Neural progenitor cell (in vitro differentiated cells): ENCODE results near the gene SLC2A6. TPM values are rescaled to one million over a fixed set of nuclear protein-coding genes. Genes with fewer than 3 reads are reported as not detected.

ENCODE experiments used
- DNase-seq: peaks from one replicate; pipeline ENCODE4 v3.0.0-alpha.2; 2016; ENCODE audit warnings: low spot score
- H2AFZ ChIP-seq: fragments of 200-600 bp; sonication (generic); replicated peaks from 2 replicates; pipeline ENCODE4 v1.6.1; 2016; ENCODE audit warnings: antibody characterized with exemption
- H3F3A ChIP-seq: fragments of 200-600 bp; sonication (generic); 2 replicates; pipeline ENCODE4 v1.6.1; 2016; ENCODE audit warnings: antibody characterized with exemption, low read depth
- H3K27ac ChIP-seq: fragments of 200-600 bp; sonication (generic); 2 replicates; pipeline ENCODE4 v1.5.1; 2016; ENCODE audit warnings: mild to moderate bottlenecking
- H3K27me3 ChIP-seq: fragments of 200-600 bp; sonication (generic); 2 replicates; pipeline ENCODE4 v1.6.1; 2016; ENCODE audit warnings: mild to moderate bottlenecking, moderate library complexity
- H3K36me3 ChIP-seq: fragments of 200-600 bp; sonication (generic); 2 replicates; pipeline ENCODE4 v1.5.1; 2016
- H3K4me1 ChIP-seq: fragments of 200-600 bp; sonication (generic); 2 replicates; pipeline ENCODE4 v1.6.1; 2016; ENCODE audit warnings: mixed run types
- H3K4me2 ChIP-seq: fragments of 200-600 bp; sonication (generic); 2 replicates; pipeline ENCODE4 v1.6.1; 2016
- H3K4me3 ChIP-seq: fragments of 200-600 bp; sonication (generic); 2 replicates; pipeline ENCODE4 v1.5.1; 2016
- H3K79me2 ChIP-seq: fragments of 200-600 bp; sonication (generic); 2 replicates; pipeline ENCODE4 v1.6.1; 2016; ENCODE audit warnings: low read depth
- H3K9ac ChIP-seq: fragments of 200-600 bp; sonication (generic); 2 replicates; pipeline ENCODE4 v1.6.1; 2016
- H3K9me3 ChIP-seq: fragments of 200-600 bp; sonication (generic); 2 replicates; pipeline ENCODE4 v1.5.1; 2016; ENCODE audit warnings: low read depth
- H4K20me1 ChIP-seq: fragments of 200-600 bp; sonication (generic); 2 replicates; pipeline ENCODE4 v1.6.1; 2016; ENCODE audit warnings: low read depth
- H3K27ac Mint-ChIP-seq: 3 replicates; pipeline ENCODE4 v1.8.0; 2021; ENCODE audit warnings: mixed read lengths
- H3K27me3 Mint-ChIP-seq: 2 replicates; pipeline ENCODE4 v1.8.0; 2022; ENCODE audit warnings: low read depth, mild to moderate bottlenecking, inconsistent platforms, moderate library complexity, mixed read lengths; ENCODE audit not compliant: insufficient read depth
- H3K36me3 Mint-ChIP-seq: 3 replicates; pipeline ENCODE4 v1.8.0; 2021; ENCODE audit warnings: mixed read lengths
- H3K4me1 Mint-ChIP-seq: 3 replicates; pipeline ENCODE4 v1.8.0; 2021; ENCODE audit warnings: mixed read lengths
- H3K4me3 Mint-ChIP-seq: 3 replicates; pipeline ENCODE4 v1.8.0; 2021; ENCODE audit warnings: mild to moderate bottlenecking, moderate library complexity, mixed read lengths
- H3K9me3 Mint-ChIP-seq: 3 replicates; pipeline ENCODE4 v1.8.0; 2020; ENCODE audit warnings: mixed read lengths
- EZH2 ChIP-seq: fragments of 200-600 bp; sonication (generic); IDR thresholded peaks from 2 replicates; pipeline ENCODE4 v1.6.1; 2017; ENCODE audit warnings: antibody characterized with exemption, mild to moderate bottlenecking, moderate library complexity
- EZH2phosphoT487 ChIP-seq: fragments of 200-600 bp; sonication (generic); IDR thresholded peaks from 2 replicates; pipeline ENCODE4 v1.6.1; 2017; ENCODE audit warnings: antibody characterized with exemption
- total RNA-seq: library from RNA; depleted of rRNA; stranded (reverse); fragments of >200 nt; gene quantifications from 2 replicates; pipeline ENCODE4 v1.2.3, GENCODE V29; 2015; ENCODE audit warnings: low replicate concordance
- TF ChIP-seq, protein P1 (sequence below): fragments of 200-600 bp; sonication (generic); IDR thresholded peaks from 2 replicates; pipeline ENCODE4 v1.5.1; 2017; ENCODE audit warnings: antibody characterized with exemption, mild to moderate bottlenecking

The SLC2A6 gene
- total RNA-seq, 1 donor from 2014 or later = 2.3 TPM

DNA sequence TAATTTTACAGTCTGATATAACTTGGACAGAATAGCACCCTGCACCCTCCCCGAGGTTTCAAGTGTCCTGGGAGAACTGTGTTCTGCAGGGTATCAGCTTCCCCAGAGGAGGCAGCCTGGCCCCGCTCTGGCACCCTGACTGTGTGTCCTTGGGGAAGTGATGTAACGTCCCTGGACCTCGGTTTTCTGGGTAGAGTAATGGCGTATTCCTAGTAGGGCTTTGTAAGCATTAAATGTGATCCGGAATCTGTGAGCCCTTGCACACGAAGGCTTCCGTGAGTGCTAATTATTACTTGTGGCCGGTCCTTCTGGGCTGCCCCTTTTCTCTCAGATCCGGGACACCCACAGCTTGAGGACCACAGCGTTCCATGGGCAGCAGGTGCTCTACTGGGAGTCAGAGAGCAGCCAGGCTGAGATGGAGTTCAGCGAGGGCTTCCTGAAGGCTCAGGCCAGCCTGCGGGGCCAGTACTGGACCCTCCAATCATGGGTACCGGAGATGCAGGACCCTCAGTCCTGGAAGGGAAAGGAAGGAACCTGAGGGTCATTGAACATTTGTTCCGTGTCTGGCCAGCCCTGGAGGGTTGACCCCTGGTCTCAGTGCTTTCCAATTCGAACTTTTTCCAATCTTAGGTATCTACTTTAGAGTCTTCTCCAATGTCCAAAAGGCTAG lies 20.1 kb downstream of the SLC2A6 start:
- peaks cover 16% of the 10 kb centered on the region for H3K79me2 ChIP-seq
- peak; percentile 36 for DNase-seq
- Mint-ChIP-seq H3K9me3 (no peaks in the 10 kb centered on the region), H3K4me3 (peak overlapping the region; percentile 87), H3K4me1 (peaks cover 28% of the 10 kb centered on the region), H3K27me3 (peaks cover 1% of the 10 kb centered on the region), H3K27ac (no peak overlapping the region), H3K36me3 (no peaks in the 10 kb centered on the region)
- peaks cover 5% of the 10 kb centered on the region for H3K27me3 ChIP-seq
- H3K4me3 ChIP-seq = peak overlapping the region; percentile 69
- H3K4me1 ChIP-seq = peaks cover 9% of the 10 kb centered on the region
- H4K20me1 ChIP-seq = peaks cover 34% of the 10 kb centered on the region
- no peak overlapping the region for H3K27ac ChIP-seq
- peak overlapping the region; percentile 11 for H2AFZ ChIP-seq
- no peak overlapping the region for H3K9ac ChIP-seq
- H3K9me3 ChIP-seq = no peaks in the 10 kb centered on the region
- peaks cover 14% of the 10 kb centered on the region for H3F3A ChIP-seq
- TF ChIP-seq, protein P1, sequence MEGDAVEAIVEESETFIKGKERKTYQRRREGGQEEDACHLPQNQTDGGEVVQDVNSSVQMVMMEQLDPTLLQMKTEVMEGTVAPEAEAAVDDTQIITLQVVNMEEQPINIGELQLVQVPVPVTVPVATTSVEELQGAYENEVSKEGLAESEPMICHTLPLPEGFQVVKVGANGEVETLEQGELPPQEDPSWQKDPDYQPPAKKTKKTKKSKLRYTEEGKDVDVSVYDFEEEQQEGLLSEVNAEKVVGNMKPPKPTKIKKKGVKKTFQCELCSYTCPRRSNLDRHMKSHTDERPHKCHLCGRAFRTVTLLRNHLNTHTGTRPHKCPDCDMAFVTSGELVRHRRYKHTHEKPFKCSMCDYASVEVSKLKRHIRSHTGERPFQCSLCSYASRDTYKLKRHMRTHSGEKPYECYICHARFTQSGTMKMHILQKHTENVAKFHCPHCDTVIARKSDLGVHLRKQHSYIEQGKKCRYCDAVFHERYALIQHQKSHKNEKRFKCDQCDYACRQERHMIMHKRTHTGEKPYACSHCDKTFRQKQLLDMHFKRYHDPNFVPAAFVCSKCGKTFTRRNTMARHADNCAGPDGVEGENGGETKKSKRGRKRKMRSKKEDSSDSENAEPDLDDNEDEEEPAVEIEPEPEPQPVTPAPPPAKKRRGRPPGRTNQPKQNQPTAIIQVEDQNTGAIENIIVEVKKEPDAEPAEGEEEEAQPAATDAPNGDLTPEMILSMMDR = no peak
- TF ChIP-seq EZH2 = no peak
- TF ChIP-seq EZH2phosphoT487 = no peak
- H3K36me3 ChIP-seq = no peaks in the 10 kb centered on the region
- H3K4me2 ChIP-seq = peak overlapping the region; percentile 76

DNA sequence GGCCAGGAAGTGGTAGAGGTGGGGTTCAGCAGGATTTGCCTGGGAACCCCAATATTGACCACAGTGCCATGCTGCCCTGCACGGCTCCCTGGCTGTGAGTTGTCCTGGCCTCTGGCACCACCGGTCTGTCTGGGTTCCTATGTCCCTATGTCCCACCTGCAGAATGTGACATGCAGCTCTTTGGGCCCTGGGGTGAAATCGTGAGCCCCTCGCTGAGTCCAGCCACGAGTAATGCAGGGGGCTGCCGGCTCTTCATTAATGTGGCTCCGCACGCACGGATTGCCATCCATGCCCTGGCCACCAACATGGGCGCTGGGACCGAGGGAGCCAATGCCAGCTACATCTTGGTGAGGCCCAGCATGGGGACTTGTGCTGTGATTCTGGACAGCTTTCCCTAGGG lies 21.2 kb downstream of the SLC2A6 start:
- H3K4me3 Mint-ChIP-seq = no peak overlapping the region
- Histone ChIP-seq H3K9ac (no peak overlapping the region), H3K4me3 (no peak overlapping the region), H3K9me3 (no peaks in the 10 kb centered on the region), H2AFZ (no peak overlapping the region), H3K27ac (no peak overlapping the region), H3F3A (peaks cover 14% of the 10 kb centered on the region), H4K20me1 (peaks cover 23% of the 10 kb centered on the region), H3K4me2 (no peak overlapping the region), H3K4me1 (peaks cover 9% of the 10 kb centered on the region), H3K79me2 (peaks cover 16% of the 10 kb centered on the region), H3K36me3 (no peaks in the 10 kb centered on the region), H3K27me3 (peaks cover 5% of the 10 kb centered on the region)
- DNase-seq = no peak
- TF ChIP-seq, protein P1 = no peak
- TF ChIP-seq EZH2phosphoT487 (no peak), EZH2 (no peak)
- peaks cover 20% of the 10 kb centered on the region for H3K4me1 Mint-ChIP-seq
- H3K27me3 Mint-ChIP-seq = no peaks in the 10 kb centered on the region
- H3K9me3 Mint-ChIP-seq = no peaks in the 10 kb centered on the region
- H3K27ac Mint-ChIP-seq = no peak overlapping the region
- no peaks in the 10 kb centered on the region for H3K36me3 Mint-ChIP-seq

DNA sequence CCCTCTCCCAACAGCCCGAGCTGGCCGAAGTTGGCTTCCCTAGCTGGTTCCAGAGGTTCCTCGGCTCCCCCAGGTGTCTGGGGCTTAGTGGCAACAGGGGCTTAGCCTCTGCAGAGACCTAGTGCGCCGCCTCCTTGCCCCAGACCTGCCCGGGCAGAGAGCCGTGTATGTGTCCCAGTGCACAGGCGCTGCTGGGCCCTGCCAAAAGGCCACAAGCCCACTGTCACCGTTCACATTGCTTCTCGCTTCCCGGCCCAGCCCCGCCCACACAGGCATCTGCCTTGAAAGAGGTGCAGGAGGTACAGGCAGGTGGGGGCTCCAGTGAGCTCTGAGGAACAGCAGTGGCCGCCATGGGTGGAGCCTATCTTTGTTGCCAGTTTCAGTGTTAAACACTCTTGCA lies 21.7 kb downstream of the SLC2A6 start:
- Histone ChIP-seq H3K27ac (no peak overlapping the region), H3K36me3 (no peaks in the 10 kb centered on the region), H3K79me2 (peaks cover 13% of the 10 kb centered on the region), H4K20me1 (peaks cover 18% of the 10 kb centered on the region), H3K4me1 (peaks cover 9% of the 10 kb centered on the region), H2AFZ (no peak overlapping the region), H3K4me2 (no peak overlapping the region), H3K4me3 (no peak overlapping the region), H3K9me3 (no peaks in the 10 kb centered on the region), H3K9ac (no peak overlapping the region), H3K27me3 (peaks cover 5% of the 10 kb centered on the region), H3F3A (peaks cover 14% of the 10 kb centered on the region)
- Mint-ChIP-seq H3K27me3 (no peaks in the 10 kb centered on the region), H3K36me3 (no peaks in the 10 kb centered on the region), H3K9me3 (no peaks in the 10 kb centered on the region), H3K27ac (no peak overlapping the region), H3K4me3 (no peak overlapping the region), H3K4me1 (peaks cover 17% of the 10 kb centered on the region)
- no peak for TF ChIP-seq EZH2phosphoT487
- no peak for TF ChIP-seq EZH2
- TF ChIP-seq, protein P1 = no peak
- DNase-seq = no peak
